Pancreas (tissue), 10 donors: Measurements from ENCODE around the gene NUDT17. TPM values are rescaled to one million over a fixed set of nuclear protein-coding genes. Genes with fewer than 3 reads are reported as not detected.

Source experiments
- ATAC-seq, 4 donors: fragments of 200-7000 bp; cut with Tn5 transposase; one replicate each; pipeline versions ENCODE4 v1.8.0 to v1.9.1; 2020; ENCODE audit warnings: mild to moderate bottlenecking in 4 of 4, moderate library complexity in 4 of 4
- DNase-seq, 6 donors: peaks; one replicate each; pipeline ENCODE4 v3.0.0-alpha.2; 2020
- FAIRE-seq: peaks from 2 replicates; lab custom pipeline; 2012; peaks lifted over from hg19 to GRCh38; lab: Jason Lieb, UNC
- H3K27ac ChIP-seq, 4 donors: fragments of 200-600 bp; sonication (generic); 1 replicate in 3 of 4; 2 replicates in 1 of 4; pipeline versions ENCODE4 v1.5.0 to v1.8.0; 2020
- H3K27me3 ChIP-seq, 4 donors: fragments of 200-600 bp; one replicate each; pipeline ENCODE4 v1.8.0; 2021
- H3K36me3 ChIP-seq, 3 donors: fragments of 200-600 bp; sonication (generic) in 1 of 3; one replicate each; pipeline versions ENCODE4 v1.5.0 to v1.8.0; 2020 to 2021
- H3K4me1 ChIP-seq, 3 donors: fragments of 200-600 bp; one replicate each; pipeline ENCODE4 v1.8.0; 2021
- H3K4me3 ChIP-seq, 4 donors: fragments of 200-600 bp; sonication (generic) in 2 of 4; one replicate each; pipeline versions ENCODE4 v1.5.0 to v1.8.0; 2020 to 2021
- H3K9me3 ChIP-seq, 4 donors: fragments of 200-600 bp; one replicate each; pipeline ENCODE4 v1.8.0; 2021
- CTCF ChIP-seq, 4 donors: fragments of 200-600 bp; sonication (generic) in 3 of 4; IDR thresholded peaks; one replicate each; pipeline versions ENCODE4 v1.5.0 to v1.8.0; 2021; ENCODE audit warnings: antibody characterized with exemption in 4 of 4
- WGBS, 2 donors: extraction: QIAGEN DNeasy Blood & Tissue Kit; methylation state at CpG; one replicate each; pipeline ENCODE4 v1.1.7; 2013; 5-methylcytosine and 5-hydroxymethylcytosine counted together
- intact Hi-C, 3 donors: fragments of 100-400 bp; cut with DNase I; formaldehyde crosslinking; loops; one replicate each; pipeline versions ENCODE4 v1.11.1 to v1.14.2; 2022
- polyA plus RNA-seq, 2 donors: library from polyadenylated mRNA; stranded (reverse); fragments of 200-250 nt; gene quantifications; one replicate each; pipeline ENCODE4 v1.2.3, GENCODE V29; 2013
- total RNA-seq, 6 donors: library from RNA; stranded (reverse); fragmentation: NEBNext Ultra II Directional in 4 of 6; extraction: Animal tissue kit (Norgen Biotek cat#: 25700) in 4 of 6; gene quantifications; one replicate each; pipeline versions ENCODE4 v1.2.1 to v1.2.4, GENCODE V29; 2021 to 2023
- donor health status: healthy with polysubstance abuse.
- donor health status: DM: no; HTN: no; CAD: no; lungs with moderate emphysema.
- donor health status: DM: no; HTN: no; CAD: no.
- donor health status: control.
- donor health status: control.
- donor health status: Bipolar disorder and iron deficiency.
- donor health status: DM: yes; HTN: yes; CAD: no.
- donor health status: DM: no; HTN: no; CAD: no.
- donor health status: DM: no; HTN: no; CAD: no.
- donor health status: DM: yes; HTN: yes; CAD: no.

NUDT17 gene
- total and polyA plus RNA-seq, 8 donors, result 1.0 to 3.6 (median 2.0) TPM

- DNase-seq, result peak in 3 of 6 donors; percentile 16 to 40 (median 27)
- Histone ChIP-seq H3K9me3 (no peaks in the 10 kb centered on the region), H3K27ac (peak overlapping the region in 1 of 4 donors; percentile 16), H3K4me3 (peak overlapping the region in 3 of 4 donors; percentile 42 to 72 (median 42)), H3K4me1 (peaks cover 0 to 6% (median 4%) of the 10 kb centered on the region in 3 donors), H3K36me3 (peaks cover 0 to 38% (median 16%) of the 10 kb centered on the region in 3 donors), H3K27me3 (no peaks in the 10 kb centered on the region)
- ATAC-seq, result peak; percentile 55 to 73 (median 68)
- WGBS, 2 donors, result 65 to 72% methylated on average over 3 of the region's 3 CpGs
- no peak for FAIRE-seq
- intact Hi-C loops, result loop anchor here in 1 of 3 donors (5.0 kb wide), 1 partner anchor 166 kb away; no protein-coding TSS in a partner anchor
- peak in 3 of 4 donors; percentile 41 to 50 (median 49) for TF ChIP-seq CTCF (IDR thresholded peaks at IDR 0.05)
Measured at GRCh38 chr1:145846201-145846612, 777 bp downstream of the NUDT17 start.

- TF ChIP-seq CTCF (IDR thresholded peaks at IDR 0.05), result no peak
- no peak overlapping the region for H3K27ac ChIP-seq
- DNase-seq (no peak), ATAC-seq (no peak), FAIRE-seq (no peak)
- H3K4me3 ChIP-seq, result no peak overlapping the region
- intact Hi-C loops, result loop anchor here in 1 of 3 donors (5.0 kb wide), 1 partner anchor 164 kb away; no protein-coding TSS in a partner anchor
- H3K9me3 ChIP-seq, result no peaks in the 10 kb centered on the region
- no peaks in the 10 kb centered on the region for H3K27me3 ChIP-seq
- peaks cover 0 to 32% (median 16%) of the 10 kb centered on the region in 3 donors for H3K36me3 ChIP-seq
- WGBS, 2 donors, result 77 to 81% methylated on average over 3 of the region's 3 CpGs
- peaks cover 0 to 6% (median 4%) of the 10 kb centered on the region in 3 donors for H3K4me1 ChIP-seq
Measured at GRCh38 chr1:145847827-145848226, 2.4 kb downstream of the NUDT17 start.

GRCh38 chr1:145849356-145850160, 4.1 kb downstream of the NUDT17 start:
- Histone ChIP-seq H3K27ac (no peak overlapping the region), H3K4me3 (no peak overlapping the region), H3K27me3 (no peaks in the 10 kb centered on the region), H3K4me1 (peaks cover 0 to 6% (median 4%) of the 10 kb centered on the region in 3 donors), H3K9me3 (no peaks in the 10 kb centered on the region), H3K36me3 (peaks cover 0 to 44% (median 16%) of the 10 kb centered on the region in 3 donors)
- FAIRE-seq (no peak), DNase-seq (no peak), ATAC-seq (no peak)
- intact Hi-C loops, result loop anchor here in 1 of 3 donors (5.0 kb wide), 1 partner anchor 163 kb away; no protein-coding TSS in a partner anchor
- no peak for TF ChIP-seq CTCF (IDR thresholded peaks at IDR 0.05)
- 79 to 86% methylated on average over 15 of the region's 15 CpGs for WGBS, 2 donors

GRCh38 chr1:145855426-145855948, 10.1 kb downstream of the NUDT17 start:
- intact Hi-C loops, result no loop called here
- FAIRE-seq (no peak), ATAC-seq (no peak), DNase-seq (no peak)
- Histone ChIP-seq H3K36me3 (peaks cover 0 to 40% (median 2%) of the 10 kb centered on the region in 3 donors), H3K4me1 (peaks cover 0 to 4% (median 3%) of the 10 kb centered on the region in 3 donors), H3K9me3 (no peaks in the 10 kb centered on the region), H3K4me3 (no peak overlapping the region), H3K27me3 (no peaks in the 10 kb centered on the region), H3K27ac (no peak overlapping the region)
- TF ChIP-seq CTCF (IDR thresholded peaks at IDR 0.05), result no peak
- WGBS, 2 donors, result 68 to 70% methylated on average over 7 of the region's 7 CpGs
